NCI-H2029 treated with DMSO at 0.1 percent for 48 hours (cell line): Measurements from ENCODE around the gene CHIT1.
"Not testable (repeated sequence)": the region's sequence is repeated elsewhere in the genome, so short reads cannot be mapped to it uniquely, and the experiment has no call there.

Source experiments
- DNase-seq: peaks from one replicate; lab custom pipeline; 2025; lab: John Stamatoyannopoulos, UW

The CHIT1 gene

GRCh38 chr1:203265541-203265940 lies 36.1 kb upstream of the CHIT1 start:
- DNase-seq = no peak

- DNase-seq = no peak
Measured at GRCh38 chr1:203264052-203264501, 34.6 kb upstream of the CHIT1 start.

- no peak for DNase-seq
Measured at GRCh38 chr1:203263496-203263895, 34.0 kb upstream of the CHIT1 start.

- DNase-seq = not testable (repeated sequence)
Measured at GRCh38 chr1:203256636-203257035, 27.2 kb upstream of the CHIT1 start.

GRCh38 chr1:203254782-203255181 lies 25.3 kb upstream of the CHIT1 start:
- not testable (repeated sequence) for DNase-seq

GRCh38 chr1:203252678-203253077 lies 23.2 kb upstream of the CHIT1 start:
- no peak for DNase-seq

GRCh38 chr1:203251466-203251865 lies 22.0 kb upstream of the CHIT1 start:
- no peak for DNase-seq

- DNase-seq = no peak
Measured at GRCh38 chr1:203250911-203251310, 21.4 kb upstream of the CHIT1 start.

GRCh38 chr1:203244776-203245175 lies 15.3 kb upstream of the CHIT1 start:
- no peak for DNase-seq

GRCh38 chr1:203241708-203242107 lies 12.2 kb upstream of the CHIT1 start:
- DNase-seq = not testable (repeated sequence)

- DNase-seq = no peak
Measured at GRCh38 chr1:203239526-203240305, 10.2 kb upstream of the CHIT1 start.

- DNase-seq = no peak
Measured at GRCh38 chr1:203239081-203239480, 9.6 kb upstream of the CHIT1 start.

GRCh38 chr1:203238535-203238934 lies 9.1 kb upstream of the CHIT1 start:
- no peak for DNase-seq

GRCh38 chr1:203234901-203235300 lies 5.4 kb upstream of the CHIT1 start:
- DNase-seq = not testable (repeated sequence)

GRCh38 chr1:203228670-203229069 lies 803 bp downstream of the CHIT1 start:
- DNase-seq = no peak

- no peak for DNase-seq
Measured at GRCh38 chr1:203227371-203228083, 1.9 kb downstream of the CHIT1 start.

- no peak for DNase-seq
Measured at GRCh38 chr1:203225071-203225470, 4.4 kb downstream of the CHIT1 start.

GRCh38 chr1:203223012-203223775 lies 6.3 kb downstream of the CHIT1 start:
- no peak for DNase-seq

- no peak for DNase-seq
Measured at GRCh38 chr1:203219934-203220333, 9.5 kb downstream of the CHIT1 start.

GRCh38 chr1:203219171-203219570 lies 10.3 kb downstream of the CHIT1 start:
- DNase-seq = no peak

GRCh38 chr1:203217668-203218067 lies 11.8 kb downstream of the CHIT1 start:
- no peak for DNase-seq

GRCh38 chr1:203217139-203217655 lies 12.3 kb downstream of the CHIT1 start:
- DNase-seq = no peak
